HEK293 (cell line): Measurements from ENCODE around the gene DOCK4.
A peak's percentile ranks its signal among the peaks of the same experiment; 100 is the strongest.

Experiments used
- CTCF ChIA-PET: fragments of 350-600 bp; formaldehyde crosslinking; extraction: SDS; loops from one replicate; lab custom pipeline; 2021; ENCODE audit warnings: antibody characterized with exemption; lab: Yijun Ruan, JAX
- POLR2A ChIA-PET: fragments of 300-600 bp; formaldehyde crosslinking; extraction: SDS; loops from one replicate; lab custom pipeline; 2020; ENCODE audit warnings: antibody characterized with exemption, inconsistent platforms; lab: Yijun Ruan, JAX
- H3K27ac ChIP-seq: fragments of 200-500 bp; sonication (Bioruptor generic); 2 replicates; pipeline ENCODE4 v1.5.1; 2014; ENCODE audit warnings: low read depth, low read length, control low read depth, inconsistent platforms; ENCODE audit errors: extremely low read depth
- H3K36me3 ChIP-seq, 2 experiments: fragments of 200-500 bp in 1 of 2; sonication (Bioruptor generic) in 1 of 2; 1 replicate in 1 of 2; 2 replicates in 1 of 2; pipeline ENCODE4 v1.5.1; 2014 to 2017; ENCODE audit warnings: inconsistent platforms in 2 of 2, low read length in 2 of 2; ENCODE audit not compliant: control insufficient read depth in 2 of 2, insufficient read depth in 1 of 2
- H3K4me1 ChIP-seq: fragments of 200-500 bp; sonication (Bioruptor generic); 2 replicates; pipeline ENCODE4 v1.5.1; 2014; ENCODE audit warnings: mild to moderate bottlenecking, low read length, inconsistent platforms; ENCODE audit not compliant: control insufficient read depth, insufficient read depth
- H3K4me3 ChIP-seq: 2 replicates; pipeline ENCODE4 v1.5.1; 2011; ENCODE audit warnings: low read depth, mild to moderate bottlenecking, control low read depth, low read length, moderate library complexity
- H3K9me3 ChIP-seq: fragments of 200-500 bp; sonication (Bioruptor generic); 2 replicates; pipeline ENCODE4 v1.5.1; 2014; ENCODE audit warnings: low read depth, low read length, inconsistent platforms; ENCODE audit not compliant: control insufficient read depth, insufficient read depth
- HOXA7 ChIP-seq: sonication (generic); formaldehyde crosslinking; IDR thresholded peaks from 2 replicates; pipeline ENCODE4 v1.8.1; 2022; ENCODE audit warnings: missing genetic modification reagents, borderline replicate concordance
- IKZF3 ChIP-seq: fragments of 450-650 bp; IDR thresholded peaks from 2 replicates; pipeline ENCODE4 v1.5.0; 2018; ENCODE audit warnings: missing biosample characterization, mild to moderate bottlenecking, missing genetic modification characterization, moderate library complexity
- KLF1 ChIP-seq: fragments of 450-650 bp; formaldehyde crosslinking; IDR thresholded peaks from 2 replicates; pipeline ENCODE4 v1.5.1; 2016; ENCODE audit warnings: missing biosample characterization, missing genetic modification characterization
- PRDM10 ChIP-seq: fragments of 450-650 bp; formaldehyde crosslinking; IDR thresholded peaks from 2 replicates; pipeline ENCODE4 v1.5.1; 2016; ENCODE audit warnings: missing biosample characterization, missing genetic modification characterization
- REST ChIP-seq: fragments of 450-650 bp; formaldehyde crosslinking; IDR thresholded peaks from 2 replicates; pipeline ENCODE4 v1.5.1; 2016; ENCODE audit warnings: missing biosample characterization, missing genetic modification characterization
- SALL2 ChIP-seq: fragments of 450-650 bp; formaldehyde crosslinking; IDR thresholded peaks from 2 replicates; pipeline ENCODE4 v1.5.0; 2017; ENCODE audit warnings: missing biosample characterization, mild to moderate bottlenecking, missing genetic modification characterization, borderline replicate concordance
- SP7 ChIP-seq: fragments of 450-650 bp; formaldehyde crosslinking; IDR thresholded peaks from 2 replicates; pipeline ENCODE4 v1.5.1; 2016; ENCODE audit warnings: missing biosample characterization, missing genetic modification characterization
- ZBTB48 ChIP-seq: fragments of 450-650 bp; formaldehyde crosslinking; IDR thresholded peaks from 2 replicates; pipeline ENCODE4 v1.5.1; 2016; ENCODE audit warnings: missing biosample characterization, missing genetic modification characterization
- ZNF184 ChIP-seq: fragments of 450-650 bp; IDR thresholded peaks from 2 replicates; pipeline ENCODE4 v1.5.1; 2018; ENCODE audit warnings: missing biosample characterization, mild to moderate bottlenecking, missing genetic modification characterization
- ZNF280C ChIP-seq: fragments of 450-650 bp; formaldehyde crosslinking; IDR thresholded peaks from 2 replicates; pipeline ENCODE4 v1.5.1; 2016; ENCODE audit warnings: missing biosample characterization, missing genetic modification characterization
- ZNF335 ChIP-seq: fragments of 450-650 bp; formaldehyde crosslinking; conservative IDR thresholded peaks from 2 replicates; pipeline ENCODE4 v1.5.1; 2016; ENCODE audit warnings: missing biosample characterization, missing genetic modification characterization
- ZNF560 ChIP-seq: fragments of 450-650 bp; formaldehyde crosslinking; IDR thresholded peaks from 2 replicates; pipeline ENCODE4 v1.5.1; 2017; ENCODE audit warnings: missing biosample characterization, missing genetic modification characterization, borderline replicate concordance
- ZNF626 ChIP-seq: fragments of 450-650 bp; sonication (Bioruptor Pico); formaldehyde crosslinking; IDR thresholded peaks from 2 replicates; pipeline ENCODE4 v1.5.1; 2018; ENCODE audit warnings: missing biosample characterization, missing genetic modification characterization, inconsistent platforms
- ZNF645 ChIP-seq: fragments of 450-650 bp; formaldehyde crosslinking; IDR thresholded peaks from 2 replicates; pipeline ENCODE4; 2016; ENCODE audit warnings: missing biosample characterization, missing genetic modification characterization
- ZNF76 ChIP-seq: fragments of 450-650 bp; formaldehyde crosslinking; IDR thresholded peaks from 2 replicates; pipeline ENCODE4; 2016; ENCODE audit warnings: low read depth, missing biosample characterization, missing genetic modification characterization, borderline replicate concordance
- ZSCAN4 ChIP-seq: fragments of 450-650 bp; formaldehyde crosslinking; IDR thresholded peaks from 2 replicates; pipeline ENCODE4 v1.5.1; 2017; ENCODE audit warnings: missing biosample characterization, missing genetic modification characterization
- TF ChIP-seq, protein P1 (sequence below): fragments of 450-650 bp; formaldehyde crosslinking; IDR thresholded peaks from 2 replicates; pipeline ENCODE4 v1.5.1; 2017; ENCODE audit warnings: missing biosample characterization, missing genetic modification characterization

Gene DOCK4

GRCh38 chr7:112204499-112205342 is 1.5 kb downstream of the DOCK4 start:
- POLR2A ChIA-PET: interaction anchor here (1.1 to 3.6 kb wide), 4 partner anchors 43 to 246 kb away, joined by 3 to 24 read pairs (median 10); partner anchors contain the start of gene IFRD1
- H3K36me3 ChIP-seq: no peaks in the 10 kb centered on the region
- peak overlapping the region; percentile 87 for H3K27ac ChIP-seq
- CTCF ChIA-PET: interaction anchor here (0.5 to 1.8 kb wide), 8 partner anchors 38 to 1066 kb away, joined by 3 to 7 read pairs (median 4); no protein-coding TSS in a partner anchor
- no peaks in the 10 kb centered on the region for H3K9me3 ChIP-seq
- TF ChIP-seq ZNF76 (tag by site-specific recombination) (peak; percentile 87), ZNF645 (tag by site-specific recombination) (no peak), ZNF560 (tag by site-specific recombination) (no peak), ZSCAN4 (tag by site-specific recombination) (peak; percentile 75; the same call in 1 of the 2 replicates), IKZF3 (tag by site-specific recombination) (peak; percentile 20; the same call in 1 of the 2 replicates), ZNF184 (tag by site-specific recombination) (no peak), ZBTB48 (0 out of 2 replicates have a peak, but pooled peaks have one; percentile 19), PRDM10 (tag by site-specific recombination) (peak; percentile 39), KLF1 (tag by site-specific recombination) (no peak; the same call in 1 of the 2 replicates), REST (no peak)
- peak overlapping the region; percentile 94 for H3K4me3 ChIP-seq
- H3K4me1 ChIP-seq: peaks cover 10% of the 10 kb centered on the region

GRCh38 chr7:112203365-112203739 is 2.8 kb downstream of the DOCK4 start:
- Histone ChIP-seq H3K9me3 (no peaks in the 10 kb centered on the region), H3K4me1 (peaks cover 13% of the 10 kb centered on the region), H3K27ac (no peak overlapping the region), H3K36me3 (no peaks in the 10 kb centered on the region), H3K4me3 (no peak overlapping the region)
- ChIA-PET POLR2A (interaction anchor here (0.9 kb wide), 1 partner anchor 247 kb away, joined by 3 read pairs; the partner anchor contains the start of gene IFRD1), CTCF (interaction anchor here (1.0 to 1.8 kb wide), 2 partner anchors 50 to 440 kb away, joined by 3 to 7 read pairs; no protein-coding TSS in a partner anchor)
- TF ChIP-seq SALL2: no peak
- TF ChIP-seq ZNF335 (tag by site-specific recombination): no peak
- no peak for TF ChIP-seq ZNF645 (tag by site-specific recombination)
- no peak for TF ChIP-seq HOXA7 (CRISPR knock-in tag)
- no peak for TF ChIP-seq ZNF280C (tag by site-specific recombination)
- no peak for TF ChIP-seq SP7 (tag by site-specific recombination)
- TF ChIP-seq, protein P1, sequence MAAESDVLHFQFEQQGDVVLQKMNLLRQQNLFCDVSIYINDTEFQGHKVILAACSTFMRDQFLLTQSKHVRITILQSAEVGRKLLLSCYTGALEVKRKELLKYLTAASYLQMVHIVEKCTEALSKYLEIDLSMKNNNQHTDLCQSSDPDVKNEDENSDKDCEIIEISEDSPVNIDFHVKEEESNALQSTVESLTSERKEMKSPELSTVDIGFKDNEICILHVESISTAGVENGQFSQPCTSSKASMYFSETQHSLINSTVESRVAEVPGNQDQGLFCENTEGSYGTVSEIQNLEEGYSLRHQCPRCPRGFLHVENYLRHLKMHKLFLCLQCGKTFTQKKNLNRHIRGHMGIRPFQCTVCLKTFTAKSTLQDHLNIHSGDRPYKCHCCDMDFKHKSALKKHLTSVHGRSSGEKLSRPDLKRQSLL: no peak
- no peak for TF ChIP-seq ZNF626 (tag by site-specific recombination)
